Articular chondrocyte of knee joint (primary cell): ENCODE measurements around the gene WDR74. TPM values are rescaled to one million over a fixed set of nuclear protein-coding genes. Genes with fewer than 3 reads are reported as not detected.

Source experiments
- small RNA-seq: library from RNA; depleted of rRNA; stranded (forward); fragments of <200 nt; gene quantifications from one replicate; pipeline ENCODE3, GENCODE V24; 2012
- total RNA-seq: library from RNA; depleted of rRNA; stranded (reverse); fragments of >200 nt; gene quantifications from 2 replicates; pipeline ENCODE4 v1.2.3, GENCODE V29; 2012

Gene WDR74
- 23.8 and 26.1 TPM in 2 replicates for total RNA-seq

DNA sequence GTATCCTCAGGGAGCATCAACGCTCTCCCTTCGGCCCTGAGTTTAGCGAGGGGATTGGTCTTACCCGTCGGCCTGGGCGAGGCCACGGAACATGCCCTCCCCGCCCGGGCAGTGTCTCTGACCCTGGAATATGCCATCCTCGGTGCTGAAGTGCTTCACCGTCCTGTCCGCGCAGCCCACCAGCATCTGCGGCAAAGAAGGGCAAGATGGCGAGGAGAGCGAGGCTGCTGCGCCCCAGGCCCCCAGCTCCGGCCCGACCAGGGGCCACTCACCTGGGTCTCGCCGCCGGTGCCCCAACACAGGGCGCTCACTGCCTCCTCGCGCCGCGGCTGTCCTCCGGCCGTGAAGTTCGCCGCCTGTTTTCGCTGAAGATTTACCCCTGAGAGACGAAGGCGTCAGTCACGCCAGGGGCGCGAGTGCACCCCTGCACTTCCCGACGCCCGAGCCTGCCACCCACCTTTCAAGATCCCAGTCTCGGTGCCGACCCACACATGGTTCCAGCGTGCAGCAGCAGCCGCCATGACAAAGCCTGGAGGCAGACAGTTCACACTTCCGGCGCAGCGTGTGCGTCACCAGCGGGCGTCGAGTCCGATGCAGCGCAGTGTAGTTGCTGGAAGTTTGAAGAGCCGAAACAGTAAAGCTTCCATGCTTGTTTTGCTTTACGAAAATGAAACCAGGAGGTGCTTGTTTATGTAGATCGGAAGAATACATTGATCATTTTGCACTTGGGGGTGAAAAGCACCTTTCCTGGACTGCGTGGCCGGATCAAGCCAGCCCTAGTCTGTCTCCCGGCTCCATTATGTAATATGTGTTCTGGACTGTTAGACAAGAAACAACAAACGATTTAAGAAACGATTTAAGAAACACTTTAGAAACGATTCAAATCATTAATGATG is at the start of gene WDR74:
WDR74 (minus strand) TSS at position 541 of the 896 bp plus-strand sequence; CDS start at position 521, 20 bp downstream.

DNA sequence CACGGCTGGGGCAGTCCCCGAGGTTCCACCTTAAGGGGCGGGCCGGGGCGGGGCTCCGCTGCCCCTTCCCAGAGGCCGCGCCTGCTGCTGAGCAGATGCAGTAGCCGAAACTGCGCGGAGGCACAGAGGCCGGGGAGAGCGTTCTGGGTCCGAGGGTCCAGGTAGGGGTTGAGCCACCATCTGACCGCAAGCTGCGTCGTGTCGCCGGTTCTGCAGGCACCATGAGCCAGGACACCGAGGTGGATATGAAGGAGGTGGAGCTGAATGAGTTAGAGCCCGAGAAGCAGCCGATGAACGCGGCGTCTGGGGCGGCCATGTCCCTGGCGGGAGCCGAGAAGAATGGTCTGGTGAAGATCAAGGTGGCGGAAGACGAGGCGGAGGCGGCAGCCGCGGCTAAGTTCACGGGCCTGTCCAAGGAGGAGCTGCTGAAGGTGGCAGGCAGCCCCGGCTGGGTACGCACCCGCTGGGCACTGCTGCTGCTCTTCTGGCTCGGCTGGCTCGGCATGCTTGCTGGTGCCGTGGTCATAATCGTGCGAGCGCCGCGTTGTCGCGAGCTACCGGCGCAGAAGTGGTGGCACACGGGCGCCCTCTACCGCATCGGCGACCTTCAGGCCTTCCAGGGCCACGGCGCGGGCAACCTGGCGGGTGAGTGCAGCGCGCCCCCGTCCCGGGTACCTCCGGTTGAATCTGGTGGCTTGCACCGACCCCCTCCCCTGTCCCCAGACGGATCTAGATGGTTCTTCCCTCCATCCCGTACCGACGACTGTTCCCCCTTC is 41.6 kb upstream of the WDR74 start, which contains the start of gene SLC3A2:
SLC3A2 (plus strand) TSS at position 94 of the 776 bp plus-strand sequence; CDS start at position 222, 128 bp downstream.

DNA sequence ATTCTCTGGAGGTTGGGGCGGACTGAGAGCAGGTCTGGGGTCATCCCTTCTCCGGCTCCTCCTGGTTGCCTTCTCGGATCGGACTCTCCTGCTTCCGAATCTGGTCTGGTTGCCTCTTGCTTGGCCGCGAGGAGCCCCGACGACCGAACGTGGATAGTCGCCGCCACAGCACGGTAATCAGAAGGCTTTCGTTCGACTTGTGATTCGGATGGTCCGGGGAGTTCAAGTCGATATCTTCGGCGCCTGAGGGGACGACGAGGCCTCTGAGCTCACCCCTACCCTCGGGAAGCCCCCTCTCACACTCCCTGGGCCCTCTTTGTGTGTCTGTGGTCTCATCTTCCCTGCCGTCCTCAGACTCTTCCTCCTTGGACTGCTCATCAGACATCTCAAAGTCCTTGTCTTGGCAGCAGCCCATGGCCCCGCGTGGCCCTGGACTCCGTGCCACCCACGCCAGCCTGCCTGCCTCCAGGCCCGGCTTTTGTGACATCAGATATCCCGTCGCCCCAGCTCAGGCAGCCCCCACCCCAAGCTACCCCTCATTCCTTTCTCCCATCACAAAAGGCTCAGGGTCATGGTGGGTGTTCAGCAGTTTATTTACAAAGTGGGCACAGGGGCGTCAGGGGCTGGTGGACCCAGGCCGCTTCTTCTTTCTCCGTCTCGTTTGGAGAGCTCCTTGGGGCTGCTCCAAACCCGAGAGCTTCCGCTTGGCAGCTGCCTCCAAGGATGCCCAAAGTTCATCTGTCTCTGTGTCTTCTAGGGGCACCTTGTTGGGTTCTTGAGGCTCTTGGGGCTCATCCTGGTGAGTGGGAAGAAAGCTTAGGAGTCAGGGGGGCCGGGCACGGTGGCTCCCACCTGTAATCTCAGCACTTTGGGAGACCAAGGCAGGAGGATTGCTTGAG is 6.8 kb downstream of the WDR74 start, which contains the start of gene TEX54:
TEX54 (minus strand) TSS at position 506 of the 899 bp plus-strand sequence.

DNA sequence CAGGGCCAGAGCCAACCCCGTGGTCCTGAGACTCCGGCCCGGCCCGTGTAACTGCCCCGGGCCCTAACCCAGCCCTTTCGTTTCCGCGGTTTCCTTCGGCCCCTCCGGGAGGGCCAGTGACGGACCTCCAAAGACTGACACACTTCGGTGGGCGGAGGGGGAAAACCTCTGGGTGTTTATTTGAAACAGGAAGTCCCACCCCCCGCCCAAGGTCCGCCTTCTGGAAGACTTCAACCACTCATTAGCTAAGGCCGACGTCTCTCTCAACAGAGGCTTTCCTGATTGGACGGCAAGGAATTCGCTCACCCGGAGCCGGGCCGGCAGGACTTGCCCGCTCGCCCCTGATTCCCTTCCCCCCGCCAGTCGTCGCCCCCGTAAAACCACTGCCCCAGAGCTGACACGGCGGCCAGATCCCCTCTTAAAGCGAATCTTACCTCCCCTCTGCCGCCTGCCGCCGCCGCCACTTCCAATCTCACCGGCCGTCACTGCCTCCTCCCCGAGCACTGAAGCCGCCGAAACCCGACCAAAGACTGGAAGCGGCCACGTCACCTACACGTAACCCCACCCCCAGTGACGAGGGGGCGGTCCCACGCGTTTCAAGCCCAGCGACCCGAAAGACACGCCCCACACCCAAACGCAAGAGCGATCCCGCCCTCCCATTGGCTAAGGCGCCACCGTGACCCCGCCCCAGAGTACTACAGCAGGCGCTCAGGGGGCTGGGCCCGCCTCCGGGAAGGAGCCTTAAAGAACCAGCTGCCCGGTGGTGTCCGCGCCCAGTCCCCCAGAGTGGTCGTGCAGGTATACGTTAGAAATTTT is 7.7 kb downstream of the WDR74 start, which contains the start of gene STX5:
STX5 (minus strand) TSS at position 532 of the 816 bp plus-strand sequence. CDS start 808 bp downstream, outside the sequence.

DNA sequence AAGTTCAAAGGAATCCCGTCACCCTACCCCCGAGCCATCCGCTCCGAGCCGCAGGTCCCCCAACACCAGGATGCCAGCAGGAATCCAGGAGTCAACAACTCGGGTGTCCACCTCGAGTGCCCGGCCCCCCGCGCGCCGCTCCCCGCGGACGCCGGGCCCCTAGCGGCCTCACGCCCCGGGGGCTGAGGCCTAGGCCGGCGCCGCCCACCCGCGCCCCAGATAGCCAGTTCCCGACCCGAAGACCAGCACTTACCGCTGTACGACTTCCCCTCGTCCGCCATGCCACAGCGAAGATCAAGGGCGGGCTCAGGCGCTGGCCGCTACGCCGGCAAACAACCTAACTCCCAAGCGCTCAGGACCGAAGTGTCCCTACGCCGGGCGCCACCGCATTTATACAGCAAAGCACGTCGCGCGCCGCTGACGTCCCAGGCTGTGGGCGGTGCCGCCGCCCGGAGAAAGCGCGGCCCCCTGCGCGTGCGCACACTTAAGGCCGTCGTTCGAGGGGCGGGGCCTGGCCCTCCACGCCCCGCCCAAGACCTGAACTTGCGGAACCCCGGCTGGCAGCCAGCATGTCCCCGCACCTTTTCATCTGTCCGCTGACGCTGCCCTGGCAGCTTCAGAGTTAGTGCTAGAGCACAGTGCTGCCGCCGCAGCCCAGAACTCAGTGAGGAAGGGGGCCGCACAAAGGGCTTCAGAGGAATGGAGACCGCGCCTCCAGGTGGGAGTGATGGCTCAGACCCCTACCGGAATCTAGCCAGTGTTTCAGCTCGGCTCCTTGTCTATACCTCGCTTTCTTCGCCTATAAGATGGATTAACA is 34.1 kb downstream of the WDR74 start, which contains the start of gene NXF1:
NXF1 (minus strand) TSS at position 365 of the 817 bp plus-strand sequence; CDS start at position 281, 84 bp downstream.

DNA sequence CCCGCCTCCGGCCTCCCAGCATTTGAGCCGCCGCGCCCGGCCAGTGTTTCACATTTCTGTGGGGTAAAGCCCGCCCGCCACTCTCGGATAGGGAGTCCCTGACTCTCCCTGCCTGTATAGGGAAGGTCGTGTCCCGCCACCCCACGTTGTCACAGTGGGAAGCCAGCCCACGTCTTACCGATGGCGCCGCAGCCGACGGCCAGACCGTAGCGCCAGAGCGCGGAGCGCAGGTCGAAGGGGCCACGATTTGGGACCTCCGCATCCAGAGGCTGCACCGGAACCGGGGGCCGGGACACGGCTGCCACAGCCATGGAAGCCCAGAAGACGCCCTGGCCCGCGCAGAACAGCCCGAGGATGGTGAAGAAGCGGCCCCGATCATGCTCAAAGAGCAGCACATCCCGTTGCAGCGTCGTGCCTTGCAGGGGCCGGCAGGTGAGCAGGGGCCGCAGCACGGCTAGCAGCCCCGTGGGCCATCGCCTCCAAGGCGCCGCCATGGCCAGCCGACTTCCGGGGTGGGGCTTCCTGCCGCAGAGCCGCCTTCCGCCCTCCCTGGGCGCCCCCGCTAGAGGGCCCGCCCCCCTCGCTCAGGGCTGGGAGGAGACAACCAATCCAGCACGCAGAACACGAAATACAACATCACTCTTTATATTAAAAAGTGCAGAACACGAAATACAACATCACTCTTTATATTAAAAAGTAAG is 47.7 kb downstream of the WDR74 start, which contains the start of gene TMEM223:
TMEM223 (minus strand) TSS at position 506 of the 701 bp plus-strand sequence; CDS start at position 494, 12 bp downstream.

DNA sequence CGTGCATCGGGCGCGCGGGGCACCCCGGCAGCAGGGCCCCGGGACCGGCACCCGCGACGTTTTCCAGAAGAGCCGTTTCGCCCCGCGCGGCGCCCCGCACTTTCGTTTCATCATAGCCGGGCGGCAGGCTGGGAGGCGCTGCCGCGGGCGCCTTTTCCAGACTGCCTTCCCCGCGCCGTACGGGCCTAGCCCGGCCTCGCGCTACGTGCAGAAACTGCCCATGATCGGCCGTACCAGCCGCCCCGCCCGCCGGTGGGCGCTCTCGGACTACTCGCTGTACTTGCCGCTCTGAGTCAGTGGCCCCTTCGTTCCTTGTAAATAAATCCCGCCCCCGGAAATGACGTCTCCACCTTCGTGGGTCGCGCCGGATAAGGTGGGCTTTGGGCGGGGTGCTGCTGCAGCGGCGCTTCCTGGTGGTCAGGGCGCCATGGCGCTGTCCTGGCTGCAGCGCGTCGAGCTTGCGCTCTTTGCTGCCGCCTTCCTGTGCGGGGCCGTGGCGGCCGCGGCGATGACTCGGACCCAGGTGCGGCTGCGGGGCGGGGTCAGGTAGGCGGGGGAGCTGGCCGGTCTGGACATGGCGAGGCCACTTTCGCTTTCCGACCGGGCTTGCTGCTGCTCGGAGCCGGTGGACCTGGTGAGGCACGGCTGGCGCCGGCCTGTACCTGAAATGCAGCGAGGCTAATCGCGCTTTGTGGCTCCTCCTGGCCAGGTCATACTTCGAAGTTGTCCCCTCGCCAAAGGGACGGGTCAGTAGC is 52.2 kb downstream of the WDR74 start, which contains the start of gene TMEM179B:
TMEM179B (plus strand) TSS at position 398 of the 755 bp plus-strand sequence; CDS start at position 428, 30 bp downstream.

Small RNA genes lying within 50 kb of the gene (small RNA-seq; reads per million reads assigned to genes)
- gene MIR6514, result 0.72 reads per million, percentile 27 among the genes with 10 or more reads in this experiment
- not detected for gene RF00099
- gene RNU6-118P, result not detected
- gene SNORD22, result not detected
- gene SNORD26, result not detected
- gene SNORD27, result not detected
- not detected for gene SNORD28
- gene SNORD30, result 39.3 reads per million, percentile 97 among the genes with 10 or more reads in this experiment

Other genes with a start within 250 kb of the WDR74 start
- gene TUT1, start 248.1 kb downstream of the WDR74 start, total RNA-seq, result 6.8 TPM in 2 replicates
- 95.1 and 110 TPM in 2 replicates for gene MTA2, start 237.7 kb downstream of the WDR74 start, total RNA-seq
- gene EML3, start 226.8 kb downstream of the WDR74 start, total RNA-seq, result 30.4 and 34.6 TPM in 2 replicates
- 9.3 and 10.6 TPM in 2 replicates for gene ROM1, start 226.3 kb downstream of the WDR74 start, total RNA-seq
- gene B3GAT3, start 217.6 kb downstream of the WDR74 start, total RNA-seq, result 12.3 and 14.1 TPM in 2 replicates
- gene GANAB, start 193.0 kb downstream of the WDR74 start, total RNA-seq, result 251 and 282 TPM in 2 replicates
- 19.9 and 20.5 TPM in 2 replicates for gene INTS5, start 186.3 kb downstream of the WDR74 start, total RNA-seq
- gene C11orf98, start 174.4 kb downstream of the WDR74 start, total RNA-seq, result 26.1 TPM in 2 replicates
- 5.7 and 8.2 TPM in 2 replicates for gene CSKMT, start 174.3 kb downstream of the WDR74 start, total RNA-seq
- 4.2 and 4.8 TPM in 2 replicates for gene UQCC3, start 167.9 kb downstream of the WDR74 start, total RNA-seq
- 4.0 and 6.1 TPM in 2 replicates for gene LBHD1, start 167.3 kb downstream of the WDR74 start, total RNA-seq
- gene UBXN1, start 160.5 kb downstream of the WDR74 start, total RNA-seq, result 102 and 103 TPM in 2 replicates
- gene LRRN4CL, start 150.1 kb downstream of the WDR74 start, total RNA-seq, result 20.1 and 20.6 TPM in 2 replicates
- 52.7 and 54.8 TPM in 2 replicates for gene BSCL2, start 132.2 kb downstream of the WDR74 start, total RNA-seq
- not detected in 2 replicates for gene GNG3, start 131.9 kb downstream of the WDR74 start, total RNA-seq
- 14.2 and 15.3 TPM in 2 replicates for gene HNRNPUL2, start 112.1 kb downstream of the WDR74 start, total RNA-seq
- 34.2 and 37.4 TPM in 2 replicates for gene TTC9C, start 111.1 kb downstream of the WDR74 start, total RNA-seq
- 12.7 and 13.5 TPM in 2 replicates for gene ZBTB3, start 85.4 kb downstream of the WDR74 start, total RNA-seq
- 62.4 and 64.4 TPM in 2 replicates for gene POLR2G, start 78.0 kb downstream of the WDR74 start, total RNA-seq
- 10.8 and 13.7 TPM in 2 replicates for gene TAF6L, start 68.2 kb downstream of the WDR74 start, total RNA-seq
- gene TMEM179B, start 52.2 kb downstream of the WDR74 start, total RNA-seq, result 33.9 and 41.3 TPM in 2 replicates
- gene TMEM223, start 47.6 kb downstream of the WDR74 start, total RNA-seq, result 9.4 and 10.1 TPM in 2 replicates
- gene NXF1, start 34.1 kb downstream of the WDR74 start, total RNA-seq, result 35.2 and 35.7 TPM in 2 replicates
- 35.0 and 37.1 TPM in 2 replicates for gene STX5, start 7.5 kb downstream of the WDR74 start, total RNA-seq
- not detected in 2 replicates for gene TEX54, start 6.7 kb downstream of the WDR74 start, total RNA-seq
- gene SLC3A2, start 41.3 kb upstream of the WDR74 start, total RNA-seq, result 198 and 208 TPM in 2 replicates
- not detected in 2 replicates for gene CHRM1, start 81.8 kb upstream of the WDR74 start, total RNA-seq
- not detected in 2 replicates for gene SLC22A6, start 145.4 kb upstream of the WDR74 start, total RNA-seq
- gene SLC22A8, start 176.3 kb upstream of the WDR74 start, total RNA-seq, result not detected in 2 replicates